Activated T-cell treated with anti-CD3 and anti-CD28 coated beads, Interleukin-2, amount 50 U/mL, for 24 hours (primary cell): ENCODE results near the gene SPRED1.

Experiments
- DNase-seq: peaks from one replicate; pipeline ENCODE4 v3.0.0-alpha.2; 2020
- H3K27ac Mint-ChIP-seq: 2 replicates; pipeline ENCODE4 v1.8.0; 2020; ENCODE audit warnings: mild to moderate bottlenecking, mixed read lengths
- H3K27me3 Mint-ChIP-seq: 2 replicates; pipeline ENCODE4 v1.8.0; 2020; ENCODE audit warnings: mixed read lengths
- H3K36me3 Mint-ChIP-seq: 2 replicates; pipeline ENCODE4 v1.8.0; 2020; ENCODE audit warnings: low read depth, mixed read lengths
- H3K4me1 Mint-ChIP-seq: 2 replicates; pipeline ENCODE4 v1.8.0; 2020; ENCODE audit warnings: low read depth, mixed read lengths
- H3K4me3 Mint-ChIP-seq: 2 replicates; pipeline ENCODE4 v1.8.0; 2020; ENCODE audit warnings: mild to moderate bottlenecking, moderate library complexity, mixed read lengths
- H3K9me3 Mint-ChIP-seq: 2 replicates; pipeline ENCODE4 v1.8.0; 2020; ENCODE audit warnings: mixed read lengths

The SPRED1 gene

GRCh38 chr15:38281031-38281430, 28.4 kb downstream of the SPRED1 start:
- no peak overlapping the region for H3K27ac Mint-ChIP-seq
- no peak for DNase-seq
- H3K9me3 Mint-ChIP-seq = no peaks in the 10 kb centered on the region
- no peak overlapping the region for H3K4me3 Mint-ChIP-seq
- peaks cover 34% of the 10 kb centered on the region for H3K27me3 Mint-ChIP-seq
- no peaks in the 10 kb centered on the region for H3K36me3 Mint-ChIP-seq
- peaks cover 2% of the 10 kb centered on the region for H3K4me1 Mint-ChIP-seq

- peaks cover 35% of the 10 kb centered on the region for H3K27me3 Mint-ChIP-seq
- no peak overlapping the region for H3K4me3 Mint-ChIP-seq
- H3K9me3 Mint-ChIP-seq = no peaks in the 10 kb centered on the region
- DNase-seq = no peak
- H3K4me1 Mint-ChIP-seq = peaks cover 2% of the 10 kb centered on the region
- H3K27ac Mint-ChIP-seq = no peak overlapping the region
- no peaks in the 10 kb centered on the region for H3K36me3 Mint-ChIP-seq
Observed at GRCh38 chr15:38283010-38283409, 30.4 kb downstream of the SPRED1 start.

- H3K27ac Mint-ChIP-seq = no peak overlapping the region
Observed at GRCh38 chr15:38285456-38285855, 32.8 kb downstream of the SPRED1 start.

GRCh38 chr15:38294126-38294525, 41.5 kb downstream of the SPRED1 start:
- DNase-seq = no peak
- no peak overlapping the region for H3K27ac Mint-ChIP-seq
- H3K4me1 Mint-ChIP-seq = peaks cover 7% of the 10 kb centered on the region
- no peak overlapping the region for H3K4me3 Mint-ChIP-seq
- no peaks in the 10 kb centered on the region for H3K36me3 Mint-ChIP-seq
- peaks cover 27% of the 10 kb centered on the region for H3K27me3 Mint-ChIP-seq
- H3K9me3 Mint-ChIP-seq = no peaks in the 10 kb centered on the region

More at GRCh38 chr15:38285456-38285855, 32.8 kb downstream of the SPRED1 start:
- H3K36me3 Mint-ChIP-seq = no peaks in the 10 kb centered on the region
- H3K27me3 Mint-ChIP-seq = peaks cover 37% of the 10 kb centered on the region
- peaks cover 2% of the 10 kb centered on the region for H3K4me1 Mint-ChIP-seq
- no peak for DNase-seq
- H3K4me3 Mint-ChIP-seq = no peak overlapping the region
- no peaks in the 10 kb centered on the region for H3K9me3 Mint-ChIP-seq

- Mint-ChIP-seq H3K4me1 (peaks cover 20% of the 10 kb centered on the region), H3K27ac (no peak overlapping the region), H3K27me3 (peaks cover 35% of the 10 kb centered on the region), H3K9me3 (no peaks in the 10 kb centered on the region), H3K36me3 (no peaks in the 10 kb centered on the region), H3K4me3 (no peak overlapping the region)
- no peak for DNase-seq
Observed at GRCh38 chr15:38297623-38298388, 45.2 kb downstream of the SPRED1 start.

GRCh38 chr15:38299216-38299615, 46.6 kb downstream of the SPRED1 start:
- H3K4me1 Mint-ChIP-seq = peaks cover 20% of the 10 kb centered on the region
- H3K36me3 Mint-ChIP-seq = no peaks in the 10 kb centered on the region
- H3K9me3 Mint-ChIP-seq = no peaks in the 10 kb centered on the region
- H3K27me3 Mint-ChIP-seq = peaks cover 38% of the 10 kb centered on the region
- no peak for DNase-seq
- no peak overlapping the region for H3K4me3 Mint-ChIP-seq
- H3K27ac Mint-ChIP-seq = no peak overlapping the region

- no peak overlapping the region for H3K27ac Mint-ChIP-seq
- H3K4me1 Mint-ChIP-seq = peaks cover 20% of the 10 kb centered on the region
- H3K9me3 Mint-ChIP-seq = no peaks in the 10 kb centered on the region
- H3K36me3 Mint-ChIP-seq = no peaks in the 10 kb centered on the region
- no peak for DNase-seq
- peaks cover 32% of the 10 kb centered on the region for H3K27me3 Mint-ChIP-seq
- no peak overlapping the region for H3K4me3 Mint-ChIP-seq
Observed at GRCh38 chr15:38300395-38300794, 47.8 kb downstream of the SPRED1 start.

- Mint-ChIP-seq H3K36me3 (no peaks in the 10 kb centered on the region), H3K9me3 (no peaks in the 10 kb centered on the region), H3K4me1 (peaks cover 34% of the 10 kb centered on the region), H3K4me3 (no peak overlapping the region), H3K27me3 (peaks cover 31% of the 10 kb centered on the region), H3K27ac (no peak overlapping the region)
- no peak for DNase-seq
Observed at GRCh38 chr15:38304481-38304880, 51.8 kb downstream of the SPRED1 start.

- Mint-ChIP-seq H3K4me3 (no peak overlapping the region), H3K9me3 (no peaks in the 10 kb centered on the region), H3K36me3 (no peaks in the 10 kb centered on the region), H3K4me1 (peaks cover 23% of the 10 kb centered on the region), H3K27me3 (peaks cover 17% of the 10 kb centered on the region), H3K27ac (no peak overlapping the region)
- DNase-seq = no peak
Observed at GRCh38 chr15:38307251-38307650, 54.6 kb downstream of the SPRED1 start.

- DNase-seq = no peak
- peaks cover 20% of the 10 kb centered on the region for H3K4me1 Mint-ChIP-seq
- H3K36me3 Mint-ChIP-seq = no peaks in the 10 kb centered on the region
- H3K4me3 Mint-ChIP-seq = no peak overlapping the region
- H3K27me3 Mint-ChIP-seq = peaks cover 20% of the 10 kb centered on the region
- no peaks in the 10 kb centered on the region for H3K9me3 Mint-ChIP-seq
- no peak overlapping the region for H3K27ac Mint-ChIP-seq
Observed at GRCh38 chr15:38307861-38308641, 55.4 kb downstream of the SPRED1 start.

GRCh38 chr15:38308797-38309196, 56.2 kb downstream of the SPRED1 start:
- Mint-ChIP-seq H3K27me3 (peaks cover 20% of the 10 kb centered on the region), H3K4me1 (peaks cover 20% of the 10 kb centered on the region), H3K9me3 (no peaks in the 10 kb centered on the region), H3K27ac (no peak overlapping the region), H3K36me3 (no peaks in the 10 kb centered on the region), H3K4me3 (no peak overlapping the region)
- DNase-seq = no peak

- H3K9me3 Mint-ChIP-seq = no peaks in the 10 kb centered on the region
- no peak for DNase-seq
- H3K4me1 Mint-ChIP-seq = peaks cover 19% of the 10 kb centered on the region
- H3K27me3 Mint-ChIP-seq = peaks cover 27% of the 10 kb centered on the region
- no peak overlapping the region for H3K4me3 Mint-ChIP-seq
- H3K27ac Mint-ChIP-seq = no peak overlapping the region
- H3K36me3 Mint-ChIP-seq = no peaks in the 10 kb centered on the region
Observed at GRCh38 chr15:38312190-38312589, 59.6 kb downstream of the SPRED1 start.

GRCh38 chr15:38316311-38316710, 63.7 kb downstream of the SPRED1 start:
- Mint-ChIP-seq H3K27me3 (peaks cover 24% of the 10 kb centered on the region), H3K4me3 (no peak overlapping the region), H3K4me1 (no peaks in the 10 kb centered on the region), H3K27ac (no peak overlapping the region), H3K36me3 (no peaks in the 10 kb centered on the region), H3K9me3 (no peaks in the 10 kb centered on the region)
- no peak for DNase-seq

- no peaks in the 10 kb centered on the region for H3K9me3 Mint-ChIP-seq
- H3K4me1 Mint-ChIP-seq = peaks cover under 1% of the 10 kb centered on the region
- DNase-seq = no peak
- peaks cover 10% of the 10 kb centered on the region for H3K27me3 Mint-ChIP-seq
- H3K36me3 Mint-ChIP-seq = no peaks in the 10 kb centered on the region
- no peak overlapping the region for H3K4me3 Mint-ChIP-seq
- H3K27ac Mint-ChIP-seq = no peak overlapping the region
Observed at GRCh38 chr15:38320181-38320580, 67.5 kb downstream of the SPRED1 start.

- no peak overlapping the region for H3K27ac Mint-ChIP-seq
- peaks cover 3% of the 10 kb centered on the region for H3K4me1 Mint-ChIP-seq
- no peaks in the 10 kb centered on the region for H3K36me3 Mint-ChIP-seq
- DNase-seq = no peak
- no peaks in the 10 kb centered on the region for H3K9me3 Mint-ChIP-seq
- H3K27me3 Mint-ChIP-seq = peaks cover 4% of the 10 kb centered on the region
- no peak overlapping the region for H3K4me3 Mint-ChIP-seq
Observed at GRCh38 chr15:38320866-38321265, 68.2 kb downstream of the SPRED1 start.
